LNCaP clone FGC (cell line): ENCODE measurements around the gene RAB11FIP4.

Experiments used
- DNase-seq: peaks from one replicate; pipeline ENCODE4 v3.0.0-alpha.2; 2011; ENCODE audit warnings: low read depth
- H3K4me3 ChIP-seq: 2 replicates; pipeline ENCODE4 v1.5.1; 2011; ENCODE audit warnings: mild to moderate bottlenecking, low read depth, low read length, control low read depth
- CTCF ChIP-seq: IDR thresholded peaks from 2 replicates; pipeline ENCODE4 v1.5.1; 2012; ENCODE audit warnings: mild to moderate bottlenecking; ENCODE audit not compliant: control insufficient read depth, insufficient read depth; ENCODE audit errors: extremely low read depth

Gene RAB11FIP4

GRCh38 chr17:31511580-31511979 is 120.1 kb downstream of the RAB11FIP4 start:
- no peak for TF ChIP-seq CTCF
- DNase-seq, result no peak
- H3K4me3 ChIP-seq, result no peak overlapping the region

- no peak for TF ChIP-seq CTCF
- DNase-seq, result no peak
- no peak overlapping the region for H3K4me3 ChIP-seq
Measured at GRCh38 chr17:31512104-31512740, 120.7 kb downstream of the RAB11FIP4 start.

GRCh38 chr17:31512796-31513195 is 121.3 kb downstream of the RAB11FIP4 start:
- H3K4me3 ChIP-seq, result no peak overlapping the region
- DNase-seq, result no peak
- TF ChIP-seq CTCF, result no peak

GRCh38 chr17:31513731-31514427 is 122.4 kb downstream of the RAB11FIP4 start:
- DNase-seq, result no peak
- no peak overlapping the region for H3K4me3 ChIP-seq
- no peak for TF ChIP-seq CTCF

- no peak overlapping the region for H3K4me3 ChIP-seq
- DNase-seq, result no peak
- TF ChIP-seq CTCF, result no peak
Measured at GRCh38 chr17:31515267-31515666, 123.8 kb downstream of the RAB11FIP4 start.

- no peak for TF ChIP-seq CTCF
- DNase-seq, result no peak
- H3K4me3 ChIP-seq, result no peak overlapping the region
Measured at GRCh38 chr17:31517524-31517923, 126.0 kb downstream of the RAB11FIP4 start.
